Hepatocyte (in vitro differentiated cells): Measurements from ENCODE around the gene BCL7C.

Source experiments
- EZH2 ChIP-seq: fragments of 200-600 bp; sonication (generic); IDR thresholded peaks from 2 replicates; pipeline ENCODE4 v1.6.1; 2016; ENCODE audit warnings: antibody characterized with exemption, mild to moderate bottlenecking, borderline replicate concordance
- EZH2phosphoT487 ChIP-seq: fragments of 200-600 bp; sonication (generic); IDR thresholded peaks from one replicate; pipeline ENCODE4 v1.6.1; 2018; ENCODE audit warnings: antibody characterized with exemption, mild to moderate bottlenecking, low read depth, moderate library complexity; ENCODE audit not compliant: unreplicated experiment, severe bottlenecking
- TF ChIP-seq, protein P1 (sequence below): fragments of 200-600 bp; sonication (generic); IDR thresholded peaks from 2 replicates; pipeline ENCODE4 v1.5.1; 2016; ENCODE audit warnings: antibody characterized with exemption, mild to moderate bottlenecking; ENCODE audit not compliant: poor library complexity

DNA sequence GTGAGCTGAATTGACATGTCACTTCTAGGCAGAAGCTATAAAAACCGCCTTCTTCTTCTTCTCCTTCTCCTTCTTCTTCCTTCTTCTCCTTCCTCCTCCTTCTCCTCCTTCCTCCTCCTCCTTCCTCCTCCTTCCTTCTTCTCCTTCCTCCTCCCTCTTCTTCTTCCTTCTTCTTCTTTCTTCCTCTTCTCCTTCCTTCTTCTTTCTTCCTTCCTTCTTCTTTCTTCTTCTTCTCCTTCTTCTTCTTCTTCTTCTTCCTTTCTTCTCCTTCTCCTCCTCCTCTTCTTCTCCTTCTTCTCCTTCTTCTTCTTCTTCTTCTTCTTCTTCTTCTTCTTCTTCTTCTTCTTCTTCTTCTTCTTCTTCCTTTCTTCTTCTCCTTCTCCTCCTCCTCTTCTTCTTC, 24.7 kb upstream of the BCL7C start:
- TF ChIP-seq, protein P1, sequence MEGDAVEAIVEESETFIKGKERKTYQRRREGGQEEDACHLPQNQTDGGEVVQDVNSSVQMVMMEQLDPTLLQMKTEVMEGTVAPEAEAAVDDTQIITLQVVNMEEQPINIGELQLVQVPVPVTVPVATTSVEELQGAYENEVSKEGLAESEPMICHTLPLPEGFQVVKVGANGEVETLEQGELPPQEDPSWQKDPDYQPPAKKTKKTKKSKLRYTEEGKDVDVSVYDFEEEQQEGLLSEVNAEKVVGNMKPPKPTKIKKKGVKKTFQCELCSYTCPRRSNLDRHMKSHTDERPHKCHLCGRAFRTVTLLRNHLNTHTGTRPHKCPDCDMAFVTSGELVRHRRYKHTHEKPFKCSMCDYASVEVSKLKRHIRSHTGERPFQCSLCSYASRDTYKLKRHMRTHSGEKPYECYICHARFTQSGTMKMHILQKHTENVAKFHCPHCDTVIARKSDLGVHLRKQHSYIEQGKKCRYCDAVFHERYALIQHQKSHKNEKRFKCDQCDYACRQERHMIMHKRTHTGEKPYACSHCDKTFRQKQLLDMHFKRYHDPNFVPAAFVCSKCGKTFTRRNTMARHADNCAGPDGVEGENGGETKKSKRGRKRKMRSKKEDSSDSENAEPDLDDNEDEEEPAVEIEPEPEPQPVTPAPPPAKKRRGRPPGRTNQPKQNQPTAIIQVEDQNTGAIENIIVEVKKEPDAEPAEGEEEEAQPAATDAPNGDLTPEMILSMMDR = no peak
- TF ChIP-seq EZH2 = no peak
- no peak for TF ChIP-seq EZH2phosphoT487
